Measurements from ENCODE around the gene FHIT.

The FHIT gene

DNA sequence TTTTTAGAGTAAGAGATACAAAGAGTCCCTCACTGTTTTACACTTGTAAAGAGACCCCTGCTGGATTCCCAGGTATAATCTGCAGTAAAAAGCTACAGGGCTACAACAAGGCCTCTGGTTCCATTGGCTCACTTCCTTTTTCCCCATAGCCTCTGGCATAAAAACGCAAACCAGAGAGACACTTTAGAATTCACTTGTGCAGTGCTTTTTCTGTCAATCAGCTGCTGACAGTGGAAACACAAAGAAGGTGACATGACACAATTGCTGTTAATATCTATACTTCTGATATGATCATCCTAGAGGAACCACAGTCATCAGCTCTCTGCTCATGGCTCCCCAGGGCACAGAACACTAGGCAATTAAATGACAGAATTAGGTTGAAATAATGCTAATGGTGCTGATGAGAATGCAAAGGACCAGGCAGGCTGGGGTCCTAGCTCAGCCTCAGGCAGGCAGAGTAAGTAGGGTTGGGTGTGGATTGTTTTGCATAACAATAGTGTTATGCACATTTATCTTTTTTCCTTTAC lies 1533.5 kb downstream of the FHIT start:
- DNase-seq = no peak

DNA sequence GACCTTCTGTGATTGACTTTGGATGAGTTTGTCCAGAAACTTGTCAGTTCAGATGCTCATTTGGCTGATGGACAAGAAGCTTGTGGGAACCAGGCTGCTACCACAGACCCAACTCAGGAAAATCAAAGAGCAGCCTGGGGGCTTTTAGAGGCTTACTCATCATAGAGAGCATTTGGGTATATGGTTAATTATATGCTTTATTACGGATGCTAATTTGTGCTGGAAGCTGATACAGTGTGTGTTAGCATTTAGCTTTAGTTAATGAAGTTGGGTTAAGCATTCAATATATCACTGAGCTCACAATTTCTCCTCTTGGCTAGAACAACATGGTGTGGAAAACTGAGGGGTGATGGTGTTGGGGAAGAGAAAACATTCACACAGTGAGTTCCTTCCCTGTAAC lies 1537.2 kb downstream of the FHIT start:
- DNase-seq = no peak

GRCh38 chr3:59710554-59710953 lies 1540.7 kb downstream of the FHIT start:
- DNase-seq = no peak

DNA sequence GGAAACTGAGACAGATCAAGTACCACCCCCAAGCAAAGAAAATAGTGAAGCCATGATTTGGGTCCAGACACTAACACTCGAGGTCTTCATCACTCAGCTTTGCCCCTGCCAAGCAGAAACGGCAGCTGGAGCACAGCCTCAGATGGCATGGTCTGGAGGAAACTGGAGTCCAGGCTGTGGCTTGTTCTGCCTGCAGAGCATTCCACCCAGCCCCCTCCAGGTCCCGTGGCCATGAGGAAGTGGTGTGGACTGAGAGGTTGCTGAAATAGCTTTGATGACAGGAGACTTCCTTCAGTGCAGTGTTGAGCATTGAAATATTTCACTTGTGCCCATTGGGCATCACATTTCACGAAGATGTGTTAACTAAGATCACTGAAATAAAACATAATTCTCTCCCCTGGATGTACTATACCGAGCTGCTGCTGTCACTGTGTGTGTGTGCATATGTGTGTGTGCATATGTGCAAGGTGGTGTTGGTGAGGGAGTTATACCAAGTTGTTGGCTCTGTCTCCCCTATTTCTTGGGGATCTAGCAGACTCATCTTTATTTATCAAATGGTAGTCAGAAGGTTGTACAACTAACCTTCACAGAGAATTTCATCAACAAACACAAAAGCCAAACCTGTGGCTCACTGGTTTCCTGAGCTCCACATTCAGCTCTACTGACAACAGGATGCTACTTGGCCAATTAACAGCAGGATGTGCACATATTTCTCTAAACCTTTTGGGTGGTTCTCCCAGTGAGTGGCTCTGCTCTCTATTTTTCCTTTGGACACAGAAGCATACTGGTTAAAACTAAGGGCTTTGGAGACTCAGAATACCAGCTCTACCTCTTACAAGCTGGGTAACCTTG lies 1541.3 kb downstream of the FHIT start:
- DNase-seq = no peak

DNA sequence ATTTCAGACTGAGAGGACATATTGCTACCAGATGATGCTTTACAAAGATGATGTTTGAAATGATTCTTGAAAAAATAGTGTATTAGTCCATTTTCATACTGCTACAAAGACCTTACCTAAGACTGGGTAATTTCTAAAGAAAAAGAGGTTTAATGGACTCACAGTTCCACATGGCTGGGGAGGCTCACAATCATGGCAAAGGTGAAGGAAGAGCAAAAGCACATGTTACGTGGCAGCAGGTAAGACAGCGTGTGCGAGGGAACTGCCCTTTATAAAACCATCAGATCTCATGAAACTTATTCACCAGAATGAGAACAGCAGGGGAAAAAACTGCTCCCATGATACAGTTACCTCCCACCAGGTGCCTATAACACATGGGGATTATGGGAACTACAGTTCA lies 1543.0 kb downstream of the FHIT start:
- no peak for DNase-seq

- DNase-seq = no peak
Measured at GRCh38 chr3:59704292-59704691, 1547.0 kb downstream of the FHIT start.

DNA sequence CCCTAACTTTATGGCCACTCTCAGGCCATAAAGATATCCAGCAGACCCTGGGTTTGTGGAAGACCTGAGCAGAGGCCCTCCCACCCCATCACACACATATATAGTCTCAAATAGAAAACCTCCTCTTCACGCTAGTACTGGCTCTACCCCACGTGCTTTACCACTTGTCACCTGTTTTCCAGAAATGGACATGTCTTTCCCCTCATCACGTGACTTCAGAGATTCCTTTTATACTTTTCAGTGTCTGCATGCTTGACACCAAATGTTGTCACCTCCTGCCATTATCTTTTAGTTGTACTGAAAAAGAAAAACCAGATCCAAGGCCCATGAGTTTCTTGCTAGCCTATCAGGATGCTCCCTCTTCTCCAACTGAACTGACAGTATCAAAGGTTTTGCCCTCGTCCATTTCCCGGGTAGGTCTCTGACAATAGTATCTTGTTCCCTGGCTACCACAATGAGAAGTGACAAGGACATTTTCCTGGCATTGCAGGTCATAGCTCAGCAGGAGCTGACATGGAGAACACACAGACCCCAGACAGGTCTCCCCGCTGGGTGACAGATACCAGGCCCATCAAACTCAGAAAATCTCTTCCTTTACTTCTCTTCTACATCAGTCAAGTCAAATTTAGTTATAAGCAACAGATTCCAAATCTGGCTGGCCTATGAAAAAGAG lies 1551.5 kb downstream of the FHIT start:
- DNase-seq = no peak
